Vagina (tissue), 2 donors: Measurements from ENCODE around the gene TMC3.

ENCODE experiments used
- CTCF ChIP-seq, 3 experiments: fragments of 450-650 bp in 2 of 3; fragments of 200-600 bp in 1 of 3; sonication (generic) in 1 of 3; IDR thresholded peaks; one replicate each; pipeline ENCODE4 v1.5.1; 2017 to 2019; ENCODE audit warnings: antibody characterized with exemption in 3 of 3, mild to moderate bottlenecking in 2 of 3, moderate library complexity in 2 of 3
- POLR2AphosphoS5 ChIP-seq, 2 donors: sonication (generic); formaldehyde crosslinking; IDR thresholded peaks; one replicate each; pipeline ENCODE4 v1.9.0; 2017; ENCODE audit warnings: antibody characterized with exemption in 2 of 2, mild to moderate bottlenecking in 2 of 2, low read depth in 1 of 2; ENCODE audit not compliant: insufficient read depth in 1 of 2

DNA sequence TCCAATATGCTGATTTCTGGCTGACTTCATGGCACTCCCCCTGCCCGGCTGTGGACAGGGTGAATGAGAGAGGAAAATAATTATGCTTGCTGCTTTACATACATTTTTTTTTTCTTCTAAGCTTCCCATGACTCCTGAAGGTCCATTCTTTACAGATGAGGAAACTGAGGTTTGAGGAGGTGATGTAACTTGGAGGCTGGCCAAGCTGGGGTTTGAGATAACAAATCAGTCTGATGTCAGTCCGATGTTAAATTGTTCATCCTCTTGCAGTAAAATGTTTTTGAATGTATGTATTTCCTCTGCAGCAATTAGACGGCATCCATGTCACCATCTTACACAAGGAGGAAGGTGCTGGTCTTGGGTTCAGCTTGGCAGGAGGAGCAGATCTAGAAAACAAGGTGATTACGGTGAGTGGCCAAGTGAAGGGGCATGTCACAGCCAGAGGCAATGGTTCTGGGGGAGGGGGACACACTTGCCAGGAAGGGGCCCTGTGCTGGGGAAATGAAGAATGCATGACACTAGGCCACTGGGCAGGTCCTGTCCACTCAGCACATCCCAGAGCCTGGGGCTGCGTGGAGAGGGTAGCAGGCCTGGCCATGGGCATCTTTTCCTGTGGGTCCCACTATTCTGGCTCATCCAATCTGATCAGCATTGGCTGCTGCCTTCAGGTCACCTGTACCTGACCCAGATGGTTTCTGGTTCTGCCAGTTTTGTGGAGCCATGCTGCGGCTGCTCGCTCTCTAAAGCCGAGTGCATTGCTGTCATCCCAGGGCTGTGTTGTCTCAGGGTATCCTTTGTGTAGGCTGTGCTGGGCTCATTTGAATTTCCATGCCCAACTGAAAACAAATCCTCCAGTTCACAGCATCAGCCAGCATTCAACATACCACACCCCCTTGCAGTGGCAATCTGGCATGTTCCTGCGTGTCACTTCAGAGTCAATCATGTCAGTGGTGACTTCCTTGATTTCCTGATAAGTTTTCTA lies 70.5 kb downstream of the TMC3 start:
- TF ChIP-seq CTCF (IDR thresholded peaks at IDR 0.05), result no peak
- TF ChIP-seq POLR2AphosphoS5 (IDR thresholded peaks at IDR 0.05; ENCODE audit: insufficient read depth in 1 of 2, low read depth in 1 of 2), result peak; percentile 14 to 28
